GM23338 (cell line): Measurements from ENCODE around the gene EXOC5. TPM values are rescaled to one million over a fixed set of nuclear protein-coding genes. Genes with fewer than 3 reads are reported as not detected.

ENCODE experiments used
- ATAC-seq: fragments of 200-7000 bp; cut with Tn5 transposase; 3 replicates; pipeline ENCODE4 v1.9.1; 2020
- DNase-seq: peaks from one replicate; pipeline ENCODE4 v3.0.0-alpha.2; 2015; ENCODE audit warnings: low spot score
- H2AFZ ChIP-seq: fragments of 200-600 bp; sonication (generic); 2 replicates; pipeline ENCODE4 v1.8.0; 2016; ENCODE audit warnings: antibody characterized with exemption, mild to moderate bottlenecking, moderate library complexity
- H3F3A ChIP-seq: fragments of 200-600 bp; sonication (generic); replicated peaks from 2 replicates; pipeline ENCODE4 v1.8.0; 2017; ENCODE audit warnings: antibody characterized with exemption, mixed run types, low read depth
- H3K27ac ChIP-seq: fragments of 200-600 bp; sonication (generic); 2 replicates; pipeline ENCODE4 v1.6.1; 2016; ENCODE audit warnings: low read depth
- H3K27me3 ChIP-seq: fragments of 200-600 bp; sonication (generic); 2 replicates; pipeline ENCODE4 v1.8.0; 2016; ENCODE audit warnings: mild to moderate bottlenecking, mixed run types, moderate library complexity; ENCODE audit not compliant: insufficient read depth
- H3K36me3 ChIP-seq: fragments of 200-600 bp; sonication (generic); 2 replicates; pipeline ENCODE4 v1.8.0; 2016; ENCODE audit warnings: mild to moderate bottlenecking; ENCODE audit not compliant: insufficient read depth
- H3K4me1 ChIP-seq: fragments of 200-600 bp; sonication (generic); 2 replicates; pipeline ENCODE4 v1.8.0; 2016; ENCODE audit warnings: mild to moderate bottlenecking, moderate library complexity; ENCODE audit not compliant: insufficient read depth
- H3K4me2 ChIP-seq: fragments of 200-600 bp; sonication (generic); 2 replicates; pipeline ENCODE4 v1.7.1; 2017; ENCODE audit warnings: mixed run types
- H3K4me3 ChIP-seq: fragments of 200-600 bp; sonication (generic); 2 replicates; pipeline ENCODE4 v1.6.1; 2016; ENCODE audit warnings: mixed run types
- H3K79me2 ChIP-seq: fragments of 200-600 bp; sonication (generic); replicated peaks from 2 replicates; pipeline ENCODE4 v1.8.0; 2017; ENCODE audit warnings: mild to moderate bottlenecking; ENCODE audit not compliant: insufficient read depth
- H3K9me2 ChIP-seq: fragments of 200-600 bp; sonication (generic); 2 replicates; pipeline ENCODE4 v1.8.0; 2017; ENCODE audit not compliant: insufficient read depth
- H4K20me1 ChIP-seq: fragments of 200-600 bp; sonication (generic); replicated peaks from 2 replicates; pipeline ENCODE4 v1.8.0; 2017; ENCODE audit warnings: mild to moderate bottlenecking; ENCODE audit not compliant: insufficient read depth
- H3K27ac Mint-ChIP-seq: 2 replicates; pipeline ENCODE4 v1.8.0; 2020; ENCODE audit warnings: inconsistent platforms, mild to moderate bottlenecking, moderate library complexity, mixed read lengths
- H3K27me3 Mint-ChIP-seq: 3 replicates; pipeline ENCODE4 v1.8.0; 2022; ENCODE audit warnings: low read depth, mild to moderate bottlenecking, moderate library complexity, mixed read lengths, inconsistent platforms; ENCODE audit not compliant: insufficient read depth, poor library complexity
- H3K36me3 Mint-ChIP-seq: 3 replicates; pipeline ENCODE4 v1.8.0; 2021; ENCODE audit warnings: low read depth, mild to moderate bottlenecking, inconsistent platforms, moderate library complexity, mixed read lengths
- H3K4me1 Mint-ChIP-seq: 3 replicates; pipeline ENCODE4 v1.8.0; 2020; ENCODE audit warnings: mild to moderate bottlenecking, inconsistent platforms, mixed read lengths
- H3K4me3 Mint-ChIP-seq: 3 replicates; pipeline ENCODE4 v1.8.0; 2021; ENCODE audit warnings: moderate library complexity, mild to moderate bottlenecking, inconsistent platforms, mixed read lengths
- H3K9me3 Mint-ChIP-seq: 3 replicates; pipeline ENCODE4 v1.8.0; 2020; ENCODE audit warnings: moderate library complexity, mild to moderate bottlenecking, inconsistent platforms, mixed read lengths
- CREB1 ChIP-seq: fragments of 250-450 bp; sonication (Bioruptor Pico); IDR thresholded peaks from 2 replicates; pipeline ENCODE4 v1.5.0; 2020; ENCODE audit warnings: low read depth, mild to moderate bottlenecking, moderate library complexity
- CTCF ChIP-seq, 2 experiments: fragments of 200-600 bp in 1 of 2; sonication (generic) in 1 of 2; conservative IDR thresholded peaks; 2 replicates each; pipeline versions ENCODE4 v1.5.1 to v1.6.1; 2016 to 2017; ENCODE audit warnings: antibody characterized with exemption in 2 of 2, low read depth in 2 of 2, mild to moderate bottlenecking in 2 of 2, moderate library complexity in 1 of 2
- ETS1 ChIP-seq: IDR thresholded peaks from 2 replicates; pipeline ENCODE4 v1.6.1; 2016; ENCODE audit warnings: antibody characterized with exemption
- EZH2 ChIP-seq: fragments of 200-600 bp; sonication (generic); IDR thresholded peaks from one replicate; pipeline ENCODE4 v1.8.0; 2017; ENCODE audit warnings: antibody characterized with exemption, mild to moderate bottlenecking, low read depth; ENCODE audit not compliant: unreplicated experiment
- EZH2phosphoT487 ChIP-seq: fragments of 200-600 bp; sonication (generic); IDR thresholded peaks from one replicate; pipeline ENCODE4 v1.8.1; 2018; ENCODE audit warnings: antibody characterized with exemption; ENCODE audit not compliant: unreplicated experiment
- JUNB ChIP-seq: IDR thresholded peaks from one replicate; pipeline ENCODE4 v1.6.1; 2016; ENCODE audit warnings: antibody characterized with exemption; ENCODE audit not compliant: unreplicated experiment
- NANOG ChIP-seq: IDR thresholded peaks from 2 replicates; pipeline ENCODE4 v1.6.1; 2016; ENCODE audit warnings: antibody characterized with exemption, borderline replicate concordance
- POLR2AphosphoS5 ChIP-seq: IDR thresholded peaks from 2 replicates; pipeline ENCODE4 v1.6.1; 2016; ENCODE audit warnings: antibody characterized with exemption, low read depth
- REST ChIP-seq: IDR thresholded peaks from one replicate; pipeline ENCODE4 v1.6.1; 2018; ENCODE audit warnings: antibody characterized with exemption; ENCODE audit not compliant: unreplicated experiment
- STAT1 ChIP-seq: IDR thresholded peaks from one replicate; pipeline ENCODE4 v1.6.1; 2016; ENCODE audit warnings: antibody characterized with exemption; ENCODE audit not compliant: unreplicated experiment
- ZNF114 ChIP-seq: fragments of 250-450 bp; sonication (Bioruptor Pico); IDR thresholded peaks from 2 replicates; pipeline ENCODE4 v1.5.0; 2020; ENCODE audit warnings: mild to moderate bottlenecking, moderate library complexity
- ZNF331 ChIP-seq: fragments of 250-450 bp; sonication (Bioruptor Pico); IDR thresholded peaks from 2 replicates; pipeline ENCODE4 v1.5.0; 2020; ENCODE audit warnings: low read depth, mild to moderate bottlenecking, moderate library complexity
- ZNF462 ChIP-seq: fragments of 250-450 bp; sonication (Bioruptor Pico); IDR thresholded peaks from 2 replicates; pipeline ENCODE4 v1.5.0; 2020; ENCODE audit warnings: mild to moderate bottlenecking, moderate library complexity
- polyA plus RNA-seq: library from polyadenylated mRNA; unstranded; fragments of >200 nt; fragmentation: Nextera tagmentation; extraction: Ambion mirVana; gene quantifications from 2 replicates; pipeline ENCODE4 v1.2.1, GENCODE V29; 2016
- total RNA-seq: library from RNA; depleted of rRNA; stranded (reverse); fragments of >200 nt; shearing (Covaris generic); gene quantifications from 2 replicates; pipeline ENCODE4 v1.2.3, GENCODE V29; 2014

EXOC5 gene
- total and polyA plus RNA-seq, 2 experiments from 2014 or later, result 26.4 to 55.9 TPM

GRCh38 chr14:57232006-57232405 lies 36.7 kb downstream of the EXOC5 start:
- no peaks in the 10 kb centered on the region for H4K20me1 ChIP-seq
- peaks cover 7% of the 10 kb centered on the region; the same call in 1 of the 2 replicates for H3K4me1 ChIP-seq
- peaks cover 17% of the 10 kb centered on the region; the same call in 1 of the 2 replicates for H3K36me3 ChIP-seq
- H3K79me2 ChIP-seq, result no peaks in the 10 kb centered on the region
- H3K4me1 Mint-ChIP-seq, result peaks cover 4% of the 10 kb centered on the region; the same call in 2 of the 3 replicates
- DNase-seq (no peak), ATAC-seq (no peak)
- no peak overlapping the region for H3K4me3 Mint-ChIP-seq
- H3K9me3 Mint-ChIP-seq, result peaks cover 5% of the 10 kb centered on the region; the same call in 2 of the 3 replicates
- no peak overlapping the region for H3K27ac Mint-ChIP-seq
- H3K36me3 Mint-ChIP-seq, result peaks cover 46% of the 10 kb centered on the region
- H3K27me3 Mint-ChIP-seq, result no peaks in the 10 kb centered on the region
- H3K4me3 ChIP-seq, result no peak overlapping the region
- TF ChIP-seq STAT1, result no peak
- no peak for TF ChIP-seq ETS1
- TF ChIP-seq ZNF331 (CRISPR knock-in tag), result no peak
- TF ChIP-seq ZNF114 (CRISPR knock-in tag), result no peak
- no peak for TF ChIP-seq NANOG
- TF ChIP-seq REST, result no peak
- no peak for TF ChIP-seq JUNB
- no peak for TF ChIP-seq EZH2phosphoT487
- no peak for TF ChIP-seq CREB1
- no peak for TF ChIP-seq POLR2AphosphoS5
- no peak for TF ChIP-seq EZH2
- no peak for TF ChIP-seq ZNF462 (CRISPR knock-in tag)
- TF ChIP-seq CTCF (conservative IDR thresholded peaks at IDR 0.05; ENCODE audit: low read depth in 2 of 2), result no peak
- no peak overlapping the region for H3K27ac ChIP-seq
- H3K27me3 ChIP-seq, result no peaks in the 10 kb centered on the region
- no peaks in the 10 kb centered on the region for H3K9me2 ChIP-seq
- H3F3A ChIP-seq, result no peaks in the 10 kb centered on the region
- no peak overlapping the region for H2AFZ ChIP-seq
- H3K4me2 ChIP-seq, result no peak overlapping the region
